Measurements from ENCODE around the gene CFAP74.

CFAP74 gene

DNA sequence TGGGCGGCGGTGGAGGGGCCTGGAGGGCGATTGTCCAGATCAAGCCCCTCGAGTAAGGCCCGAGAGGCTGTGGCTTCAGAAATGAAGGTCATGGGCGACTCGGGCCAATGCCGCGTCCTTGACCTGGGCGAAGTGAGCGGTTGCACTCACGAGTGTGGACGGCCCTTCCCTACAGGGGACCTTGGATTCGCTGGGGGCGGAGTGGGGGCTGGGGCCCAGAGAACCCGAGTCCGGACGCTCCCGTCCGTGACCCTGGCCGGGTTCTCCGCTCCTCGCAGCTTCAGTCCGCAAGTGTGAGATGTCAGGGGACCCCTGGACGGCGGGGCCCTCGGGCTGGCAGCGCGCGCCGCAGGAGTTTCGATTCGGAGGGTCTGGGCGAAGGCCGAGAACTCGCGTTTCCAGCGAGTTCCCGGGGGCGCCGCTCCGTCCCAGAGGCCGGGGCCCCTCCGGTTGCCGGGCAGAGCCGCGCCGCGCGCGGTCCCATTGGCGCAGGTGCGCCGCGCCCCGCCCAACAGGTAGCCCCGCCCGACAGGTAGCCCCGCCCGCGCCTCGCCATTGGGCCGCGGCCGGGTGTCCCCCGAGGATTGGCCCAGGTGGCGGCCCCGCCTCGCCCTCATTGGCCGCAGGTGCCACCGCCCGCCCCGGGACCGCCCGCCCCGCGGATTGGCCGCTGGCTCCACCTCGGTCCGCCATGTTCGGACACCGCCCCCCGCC, 46.3 kb upstream of the CFAP74 start, which contains the start of gene PRKCZ:
Gene PRKCZ, plus strand, starts transcription at position 694 of the 714 bp plus-strand sequence. CDS start 220 bp downstream, outside the sequence.
- H3K4me3 ChIP-seq (ENCODE audit: low read length in 2 of 2): peak within 1 kb of the TSS in 1 of 2 donors; percentile 95
- H3K9me3 ChIP-seq (replicated peaks in 1 of 2; ENCODE audit: control insufficient read depth in 2 of 2, insufficient read depth in 1 of 2, low read depth in 1 of 2, low read length in 2 of 2): no peaks in the 10 kb centered on the region
- H4K8ac ChIP-seq (ENCODE audit: low read depth, low read length): peak within 1 kb of the TSS; percentile 82
- no peak within 1 kb of the TSS for H3K4ac ChIP-seq (ENCODE audit: low read length)
- H2AK5ac ChIP-seq (ENCODE audit: low read depth, low read length): peak within 1 kb of the TSS; percentile 99
- no peaks in the 10 kb centered on the region for H3K36me3 ChIP-seq (replicated peaks in 1 of 2; ENCODE audit: control insufficient read depth in 2 of 2, insufficient read depth in 2 of 2, low read length in 2 of 2)
- no peak within 1 kb of the TSS for H4K91ac ChIP-seq (ENCODE audit: low read depth, low read length, poor library complexity)
- peak within 1 kb of the TSS; percentile 91 for H3K9ac ChIP-seq (ENCODE audit: low read depth, low read length, poor library complexity)
- H3K4me1 ChIP-seq (ENCODE audit: control insufficient read depth in 2 of 2, insufficient read depth in 1 of 2, low read depth in 1 of 2, low read length in 2 of 2): peaks cover 3 to 22% of the 10 kb centered on the region in 2 donors
- peak within 1 kb of the TSS; percentile 38 for H3K14ac ChIP-seq (ENCODE audit: low read length)
- no peak within 1 kb of the TSS for H3K27ac ChIP-seq (replicated peaks; ENCODE audit: low read length)
- DNase-seq (ENCODE audit: low spot score): peak; percentile 81
- H2BK5ac ChIP-seq (ENCODE audit: low read length): no peak within 1 kb of the TSS
- no peak within 1 kb of the TSS for H2AFZ ChIP-seq (ENCODE audit: low read length)
- peak within 1 kb of the TSS; percentile 96 for H3K4me2 ChIP-seq (ENCODE audit: insufficient read depth, low read length, poor library complexity, severe bottlenecking)
- peak within 1 kb of the TSS; percentile 89 for H3K23ac ChIP-seq (ENCODE audit: low read depth, low read length, poor library complexity)
- peak within 1 kb of the TSS; percentile 75 for H2BK12ac ChIP-seq (ENCODE audit: low read length)
- H2BK15ac ChIP-seq (ENCODE audit: low read length): peak within 1 kb of the TSS; percentile 83
- H3K18ac ChIP-seq (ENCODE audit: low read length): peak within 1 kb of the TSS; percentile 95
- WGBS, 2 donors (ENCODE audit: extremely low coverage in 2 of 2, insufficient read length in 2 of 2, insufficient replicate concordance in 1 of 2): no CpG with 5 or more reads among the region's 83 CpGs
- peaks cover 0 to 91% (median 44%) of the 10 kb centered on the region in 3 experiments for H3K27me3 ChIP-seq (ENCODE audit: control insufficient read depth in 3 of 3, insufficient read depth in 3 of 3, low read depth in 1 of 3, low read length in 3 of 3)
- no peak within 1 kb of the TSS for H2BK120ac ChIP-seq (ENCODE audit: low read depth, low read length)
- H3K79me1 ChIP-seq (ENCODE audit: low read depth, low read length): peaks cover 13% of the 10 kb centered on the region

DNA sequence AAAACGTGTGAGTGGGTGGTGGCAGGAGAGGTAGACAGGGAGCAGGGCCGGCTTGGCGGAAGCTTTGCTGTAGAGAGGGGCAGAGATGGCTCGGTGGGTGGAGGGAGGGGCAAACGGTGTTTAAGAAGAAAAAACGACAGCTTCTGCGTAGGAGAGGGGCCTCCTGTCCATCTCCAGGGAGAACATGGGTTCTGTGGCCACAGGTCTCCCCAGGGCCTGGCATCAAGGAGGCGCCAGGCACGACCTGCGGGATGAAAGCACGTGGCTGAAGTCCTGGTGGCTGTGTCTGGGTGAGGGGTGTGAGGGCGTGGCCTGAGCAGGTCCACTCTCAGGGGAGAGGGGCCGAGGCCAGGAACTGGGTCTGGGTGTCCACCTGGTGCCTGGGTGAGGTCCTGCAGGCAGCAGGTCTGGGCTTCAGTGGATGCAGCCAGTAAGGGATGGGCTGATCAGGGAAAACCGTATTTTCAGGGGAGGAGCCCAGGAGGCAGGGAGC, 45.7 kb upstream of the CFAP74 start:
- Histone ChIP-seq H3K4ac (ENCODE audit: low read length) (no peak overlapping the region), H3K4me2 (ENCODE audit: insufficient read depth, low read length, poor library complexity, severe bottlenecking) (peak overlapping the region; percentile 71), H2BK12ac (ENCODE audit: low read length) (peak overlapping the region; percentile 75), H2AK5ac (ENCODE audit: low read depth, low read length) (peak overlapping the region; percentile 99), H3K4me3 (ENCODE audit: low read length in 2 of 2) (peak overlapping the region in 1 of 2 donors; percentile 82), H4K8ac (ENCODE audit: low read depth, low read length) (no peak overlapping the region), H2BK5ac (ENCODE audit: low read length) (no peak overlapping the region), H2BK120ac (ENCODE audit: low read depth, low read length) (no peak overlapping the region), H3K18ac (ENCODE audit: low read length) (peak overlapping the region; percentile 95), H3K27me3 (ENCODE audit: control insufficient read depth in 3 of 3, insufficient read depth in 3 of 3, low read depth in 1 of 3, low read length in 3 of 3) (peaks cover 0 to 94% (median 44%) of the 10 kb centered on the region in 3 experiments), H3K9me3 (replicated peaks in 1 of 2; ENCODE audit: control insufficient read depth in 2 of 2, insufficient read depth in 1 of 2, low read depth in 1 of 2, low read length in 2 of 2) (no peaks in the 10 kb centered on the region), H3K14ac (ENCODE audit: low read length) (peak overlapping the region; percentile 25), H2AFZ (ENCODE audit: low read length) (no peak overlapping the region), H3K79me1 (ENCODE audit: low read depth, low read length) (peaks cover 13% of the 10 kb centered on the region), H3K9ac (ENCODE audit: low read depth, low read length, poor library complexity) (peak overlapping the region; percentile 71), H3K23ac (ENCODE audit: low read depth, low read length, poor library complexity) (peak overlapping the region; percentile 89), H2BK15ac (ENCODE audit: low read length) (no peak overlapping the region), H4K91ac (ENCODE audit: low read depth, low read length, poor library complexity) (no peak overlapping the region), H3K4me1 (ENCODE audit: control insufficient read depth in 2 of 2, insufficient read depth in 1 of 2, low read depth in 1 of 2, low read length in 2 of 2) (peaks cover 3 to 26% of the 10 kb centered on the region in 2 donors), H3K27ac (replicated peaks; ENCODE audit: low read length) (no peak overlapping the region), H3K36me3 (replicated peaks in 1 of 2; ENCODE audit: control insufficient read depth in 2 of 2, insufficient read depth in 2 of 2, low read length in 2 of 2) (no peaks in the 10 kb centered on the region)
- no peak for DNase-seq (ENCODE audit: low spot score)
- WGBS, 2 donors (ENCODE audit: extremely low coverage in 2 of 2, insufficient read length in 2 of 2, insufficient replicate concordance in 1 of 2): no CpG with 5 or more reads among the region's 14 CpGs

DNA sequence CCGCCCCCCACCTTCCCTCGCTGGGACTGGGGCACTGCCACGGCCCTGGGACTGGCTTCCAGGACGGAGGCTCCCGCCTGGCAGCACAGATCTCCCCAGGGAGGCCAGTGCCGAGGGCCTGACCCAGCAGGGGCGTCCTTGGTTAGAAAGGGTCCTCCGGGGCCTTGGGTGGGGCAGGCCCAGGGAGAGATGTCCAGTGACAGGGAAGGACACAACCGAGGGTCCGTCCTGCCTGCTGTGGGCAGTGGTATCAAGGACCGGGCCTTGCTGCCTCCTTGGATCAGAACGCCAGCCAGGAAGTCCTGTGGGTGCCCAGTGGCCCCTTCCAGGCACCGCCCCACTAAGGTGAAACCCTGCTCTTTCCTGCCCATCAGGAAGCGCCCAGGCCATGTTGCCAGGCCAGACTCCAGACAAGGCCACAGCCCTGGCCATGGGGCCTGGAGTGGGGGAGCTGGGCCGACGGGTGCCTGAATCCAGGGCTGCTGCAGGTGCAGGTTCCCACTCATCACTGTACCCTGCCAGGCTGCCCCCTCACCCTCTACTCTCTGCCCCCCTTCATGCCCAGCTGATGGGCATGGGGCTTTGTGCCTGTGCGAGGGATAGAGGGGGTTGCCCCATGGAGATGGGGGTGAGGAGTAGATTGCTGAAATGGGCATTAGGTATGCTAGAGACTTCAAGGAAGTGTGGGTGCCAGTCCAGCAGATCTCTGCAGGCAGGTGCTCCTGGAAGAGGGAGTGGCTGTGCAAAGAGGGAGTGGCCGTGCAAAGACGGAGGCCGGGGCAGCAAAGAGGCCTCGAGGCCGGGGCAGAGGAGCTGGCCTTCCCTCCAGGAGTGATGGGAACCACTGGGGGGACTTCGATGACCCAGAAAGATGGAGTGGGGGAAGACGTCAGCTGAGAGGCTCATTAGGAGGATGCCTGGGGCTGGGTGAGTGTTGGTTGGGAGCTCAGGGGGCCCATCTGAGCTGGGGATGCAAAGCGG, 44.5 kb upstream of the CFAP74 start:
- H3K9me3 ChIP-seq (replicated peaks in 1 of 2; ENCODE audit: control insufficient read depth in 2 of 2, insufficient read depth in 1 of 2, low read depth in 1 of 2, low read length in 2 of 2): peaks cover 0 to 2% of the 10 kb centered on the region in 2 donors
- DNase-seq (ENCODE audit: low spot score): no peak
- no peak overlapping the region for H3K14ac ChIP-seq (ENCODE audit: low read length)
- H3K4me1 ChIP-seq (ENCODE audit: control insufficient read depth in 2 of 2, insufficient read depth in 1 of 2, low read depth in 1 of 2, low read length in 2 of 2): peaks cover 3 to 28% of the 10 kb centered on the region in 2 donors
- no peak overlapping the region for H3K4me3 ChIP-seq (ENCODE audit: low read length in 2 of 2)
- WGBS, 2 donors (ENCODE audit: extremely low coverage in 2 of 2, insufficient read length in 2 of 2, insufficient replicate concordance in 1 of 2): no CpG with 5 or more reads among the region's 25 CpGs
- no peak overlapping the region for H2BK120ac ChIP-seq (ENCODE audit: low read depth, low read length)
- H3K27me3 ChIP-seq (ENCODE audit: control insufficient read depth in 3 of 3, insufficient read depth in 3 of 3, low read depth in 1 of 3, low read length in 3 of 3): peaks cover 0 to 95% (median 44%) of the 10 kb centered on the region in 3 experiments
- H3K9ac ChIP-seq (ENCODE audit: low read depth, low read length, poor library complexity): no peak overlapping the region
- H2AK5ac ChIP-seq (ENCODE audit: low read depth, low read length): peak overlapping the region; percentile 40
- H2BK15ac ChIP-seq (ENCODE audit: low read length): peak overlapping the region; percentile 98
- peak overlapping the region; percentile 55 for H3K23ac ChIP-seq (ENCODE audit: low read depth, low read length, poor library complexity)
- peaks cover 9% of the 10 kb centered on the region for H3K79me1 ChIP-seq (ENCODE audit: low read depth, low read length)
- no peaks in the 10 kb centered on the region for H3K36me3 ChIP-seq (replicated peaks in 1 of 2; ENCODE audit: control insufficient read depth in 2 of 2, insufficient read depth in 2 of 2, low read length in 2 of 2)
- H3K4ac ChIP-seq (ENCODE audit: low read length): no peak overlapping the region
- peak overlapping the region; percentile 38 for H3K18ac ChIP-seq (ENCODE audit: low read length)
- H4K91ac ChIP-seq (ENCODE audit: low read depth, low read length, poor library complexity): no peak overlapping the region
- H4K8ac ChIP-seq (ENCODE audit: low read depth, low read length): no peak overlapping the region
- no peak overlapping the region for H3K27ac ChIP-seq (replicated peaks; ENCODE audit: low read length)
- H2BK12ac ChIP-seq (ENCODE audit: low read length): no peak overlapping the region
- H2AFZ ChIP-seq (ENCODE audit: low read length): no peak overlapping the region
- H2BK5ac ChIP-seq (ENCODE audit: low read length): no peak overlapping the region
- H3K4me2 ChIP-seq (ENCODE audit: insufficient read depth, low read length, poor library complexity, severe bottlenecking): no peak overlapping the region

Data from neuronal stem cell (in vitro differentiated cells).